HuH-7.5 (cell line): ENCODE results near the gene ERO1B.

Experiments
- DNase-seq: peaks from one replicate; pipeline ENCODE4 v3.0.0; 2011; ENCODE audit warnings: low spot score

Gene ERO1B

GRCh38 chr1:236179634-236180033, 102.1 kb downstream of the ERO1B start:
- DNase-seq = no peak

- DNase-seq = no peak
These were observed 105.1 kb downstream of the ERO1B start for GRCh38 chr1:236176337-236177336.

- no peak for DNase-seq
These were observed 106.0 kb downstream of the ERO1B start for GRCh38 chr1:236175642-236176336.

GRCh38 chr1:236173174-236173767, 108.5 kb downstream of the ERO1B start:
- no peak for DNase-seq

GRCh38 chr1:236172041-236172579, 109.6 kb downstream of the ERO1B start:
- no peak for DNase-seq

GRCh38 chr1:236168716-236169429, 112.9 kb downstream of the ERO1B start:
- DNase-seq = no peak

GRCh38 chr1:236167578-236167977, 114.2 kb downstream of the ERO1B start:
- no peak for DNase-seq

GRCh38 chr1:236167154-236167553, 114.6 kb downstream of the ERO1B start:
- no peak for DNase-seq

- no peak for DNase-seq
These were observed 115.7 kb downstream of the ERO1B start for GRCh38 chr1:236166041-236166440.
